ENCODE data around the gene SLC16A6. TPM values are rescaled to one million over a fixed set of nuclear protein-coding genes. Genes with fewer than 3 reads are reported as not detected.

Gene SLC16A6
- total and polyA plus RNA-seq, 2 of the 4 experiments (the other 2 are of a cell fraction), result 0.22 to 0.54 TPM

GRCh38 chr17:68292689-68293040 is 1.7 kb upstream of the SLC16A6 start:
- Histone ChIP-seq H3K4me3 (ENCODE audit: insufficient read depth, low read depth, low read length) (no peak overlapping the region), H2AFZ (replicated peaks; ENCODE audit: low read length, poor library complexity) (peak overlapping the region; percentile 36), H3K9ac (ENCODE audit: low read depth, low read length) (no peak overlapping the region), H2AK9ac (replicated peaks; ENCODE audit: low read depth, low read length, poor library complexity) (no peak overlapping the region), H3K79me1 (ENCODE audit: low read depth in 1 of 2, low read length in 2 of 2) (no peaks in the 10 kb centered on the region), H3K56ac (ENCODE audit: extremely low read depth, insufficient read depth, low read length) (no peak overlapping the region), H2BK20ac (ENCODE audit: low read depth, low read length) (no peak overlapping the region), H2AK5ac (ENCODE audit: low read depth, low read length) (no peak overlapping the region), H4K20me1 (ENCODE audit: insufficient read depth, low read length) (no peaks in the 10 kb centered on the region; the same call in 1 of the 2 replicates), H3K27ac (ENCODE audit: insufficient read depth, low read length) (no peak overlapping the region), H3K18ac (ENCODE audit: low read depth, low read length) (no peak overlapping the region), H4K8ac (ENCODE audit: low read depth in 2 of 2, low read length in 2 of 2) (no peak overlapping the region), H3K4me1 (ENCODE audit: control insufficient read depth, insufficient read depth, low read length) (peaks cover 5% of the 10 kb centered on the region), H4K91ac (ENCODE audit: insufficient read depth, low read depth, low read length) (no peak overlapping the region), H2BK120ac (ENCODE audit: low read depth, low read length) (no peak overlapping the region), H3K9me1 (ENCODE audit: insufficient read depth, low read length) (no peaks in the 10 kb centered on the region), H3K23ac (ENCODE audit: low read depth, low read length) (0 out of 2 replicates have a peak overlapping the region, but pooled peaks have one; percentile 14), H3K27me3 (ENCODE audit: control insufficient read depth, insufficient read depth, low read length) (peaks cover 22% of the 10 kb centered on the region), H4K5ac (ENCODE audit: low read depth, low read length) (no peak overlapping the region), H3K4me2 (ENCODE audit: low read depth, low read length) (peak overlapping the region; percentile 98; the same call in 1 of the 2 replicates), H3K4ac (ENCODE audit: low read depth, low read length) (no peak overlapping the region), H3K36me3 (ENCODE audit: control insufficient read depth, insufficient read depth, low read length) (no peaks in the 10 kb centered on the region), H3K14ac (replicated peaks; ENCODE audit: low read depth, low read length) (no peak overlapping the region), H3K9me3 (ENCODE audit: control insufficient read depth, insufficient read depth, low read length) (no peaks in the 10 kb centered on the region), H2BK5ac (ENCODE audit: low read depth, low read length, poor library complexity, severe bottlenecking) (no peak overlapping the region), H2BK15ac (ENCODE audit: low read depth, low read length) (no peak overlapping the region)
- ChIA-PET CTCF (interaction anchor here (1.0 to 3.2 kb wide), 2 partner anchors 20 to 107 kb away, joined by 3 to 9 read pairs; no protein-coding TSS in a partner anchor), POLR2A (ENCODE audit: unreplicated experiment) (interaction anchor here (0.6 kb wide), 1 partner anchor 1545 kb away, joined by 3 read pairs; no protein-coding TSS in a partner anchor)
- no peak for DNase-seq
- BruUV-seq (replicated peaks), result no TSS peak
- ATAC-seq (ENCODE audit: low read depth), result no peak
- 0% methylated on average over 1 of the region's 9 CpGs; no CpG with 5 or more reads in 1 of the 2 experiments for WGBS, 2 experiments (ENCODE audit: extremely low coverage in 2 of 2, insufficient read length in 1 of 2)
- dilution Hi-C loops (cut with HindIII; ENCODE audit: low sequenced_read_pairs, unreplicated experiment), result no loop called here
- no peak for TF ChIP-seq MAZ (IDR thresholded peaks at IDR 0.05; ENCODE audit: borderline replicate concordance, low read depth, low read length)
- no peak for TF ChIP-seq ELK1 (IDR thresholded peaks at IDR 0.05; ENCODE audit: borderline replicate concordance, low read depth, low read length)
- TF ChIP-seq MAFK (IDR thresholded peaks at IDR 0.05; ENCODE audit: low read depth, low read length), result no peak
- TF ChIP-seq RAD21 (IDR thresholded peaks at IDR 0.05; ENCODE audit: low read length), result no peak
- in situ Hi-C loops (cut with MboI; ENCODE audit: low sequenced_read_pairs), result no loop called here
- intact Hi-C loops (cut with micrococcal nuclease), result loop anchor here (5.0 kb wide), 1 partner anchor 90 kb away; no protein-coding TSS in a partner anchor
